ENCODE results near the gene LRRC23. TPM values are rescaled to one million over a fixed set of nuclear protein-coding genes. Genes with fewer than 3 reads are reported as not detected.

LRRC23 gene
- polyA plus RNA-seq, 1 of the 3 experiments (the other 2 are of a cell fraction) = 11.9 TPM

DNA sequence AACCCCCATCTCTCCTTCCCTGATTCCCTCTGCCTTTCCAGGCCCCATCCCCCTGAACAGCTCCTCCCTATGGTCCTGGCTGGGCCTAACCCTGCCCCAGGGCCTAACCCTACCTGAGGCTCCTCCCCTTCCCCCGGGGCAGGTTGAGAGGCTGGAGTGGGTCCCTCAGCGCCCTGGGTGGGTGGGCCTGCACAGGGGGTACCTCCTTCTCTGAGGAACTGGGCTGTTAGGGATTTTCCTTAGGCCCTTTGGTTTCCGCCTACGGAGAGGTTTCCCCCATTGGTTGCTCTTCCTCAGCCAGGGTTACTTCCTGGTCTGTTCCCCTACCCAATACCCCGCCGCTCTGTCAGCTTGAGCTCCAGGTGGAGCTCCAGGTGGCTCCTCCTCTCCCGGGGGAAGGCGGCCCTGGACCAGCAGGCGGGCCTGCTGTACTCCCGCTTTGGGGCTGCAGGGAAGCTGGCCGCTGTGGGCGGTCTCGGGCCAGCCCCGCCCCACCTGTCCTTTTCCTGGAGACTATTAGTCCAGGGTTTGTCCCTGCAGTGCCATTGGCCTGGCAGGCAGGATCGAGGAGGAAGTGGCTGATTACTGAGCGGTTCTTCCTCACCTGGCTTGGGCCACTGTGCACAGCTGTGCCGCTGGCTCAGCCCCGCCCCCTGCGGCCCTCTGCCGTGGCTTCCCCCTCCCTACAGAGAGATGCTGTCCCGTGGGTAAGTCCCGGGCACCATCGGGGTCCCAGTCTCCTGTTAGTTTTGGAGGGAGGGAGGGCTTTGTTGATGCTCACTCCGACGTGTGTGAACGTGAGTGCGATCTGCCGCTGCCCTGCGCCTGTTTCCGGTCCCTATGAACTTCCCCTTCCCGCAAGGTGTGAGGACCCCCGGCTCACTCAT, 41.7 kb downstream of the LRRC23 start (continued):
- TF ChIP-seq, protein P1, sequence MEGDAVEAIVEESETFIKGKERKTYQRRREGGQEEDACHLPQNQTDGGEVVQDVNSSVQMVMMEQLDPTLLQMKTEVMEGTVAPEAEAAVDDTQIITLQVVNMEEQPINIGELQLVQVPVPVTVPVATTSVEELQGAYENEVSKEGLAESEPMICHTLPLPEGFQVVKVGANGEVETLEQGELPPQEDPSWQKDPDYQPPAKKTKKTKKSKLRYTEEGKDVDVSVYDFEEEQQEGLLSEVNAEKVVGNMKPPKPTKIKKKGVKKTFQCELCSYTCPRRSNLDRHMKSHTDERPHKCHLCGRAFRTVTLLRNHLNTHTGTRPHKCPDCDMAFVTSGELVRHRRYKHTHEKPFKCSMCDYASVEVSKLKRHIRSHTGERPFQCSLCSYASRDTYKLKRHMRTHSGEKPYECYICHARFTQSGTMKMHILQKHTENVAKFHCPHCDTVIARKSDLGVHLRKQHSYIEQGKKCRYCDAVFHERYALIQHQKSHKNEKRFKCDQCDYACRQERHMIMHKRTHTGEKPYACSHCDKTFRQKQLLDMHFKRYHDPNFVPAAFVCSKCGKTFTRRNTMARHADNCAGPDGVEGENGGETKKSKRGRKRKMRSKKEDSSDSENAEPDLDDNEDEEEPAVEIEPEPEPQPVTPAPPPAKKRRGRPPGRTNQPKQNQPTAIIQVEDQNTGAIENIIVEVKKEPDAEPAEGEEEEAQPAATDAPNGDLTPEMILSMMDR (IDR thresholded peaks at IDR 0.05) = no peak

DNA sequence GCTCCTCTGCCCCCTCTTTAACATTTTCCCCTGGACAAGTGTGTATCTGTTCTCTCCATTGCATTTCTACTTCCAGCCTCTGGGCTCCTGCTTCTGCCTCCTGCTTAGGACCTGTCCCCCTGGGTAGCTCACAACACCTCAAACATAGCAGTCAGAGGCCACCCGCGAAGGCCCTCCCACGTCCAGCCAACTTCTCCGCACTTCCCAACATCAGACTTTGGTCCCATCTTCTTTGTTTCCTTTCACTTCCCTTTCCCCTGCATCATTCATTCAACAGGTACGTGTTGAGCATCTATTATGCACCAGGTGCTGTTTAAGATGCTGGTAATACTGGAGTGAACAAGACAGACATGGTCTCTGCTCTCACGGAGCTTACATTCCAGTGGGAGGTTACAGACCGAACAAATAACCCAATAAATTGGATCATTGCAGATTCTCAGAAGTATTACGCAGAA, 42.3 kb downstream of the LRRC23 start:
- TF ChIP-seq, protein P2, sequence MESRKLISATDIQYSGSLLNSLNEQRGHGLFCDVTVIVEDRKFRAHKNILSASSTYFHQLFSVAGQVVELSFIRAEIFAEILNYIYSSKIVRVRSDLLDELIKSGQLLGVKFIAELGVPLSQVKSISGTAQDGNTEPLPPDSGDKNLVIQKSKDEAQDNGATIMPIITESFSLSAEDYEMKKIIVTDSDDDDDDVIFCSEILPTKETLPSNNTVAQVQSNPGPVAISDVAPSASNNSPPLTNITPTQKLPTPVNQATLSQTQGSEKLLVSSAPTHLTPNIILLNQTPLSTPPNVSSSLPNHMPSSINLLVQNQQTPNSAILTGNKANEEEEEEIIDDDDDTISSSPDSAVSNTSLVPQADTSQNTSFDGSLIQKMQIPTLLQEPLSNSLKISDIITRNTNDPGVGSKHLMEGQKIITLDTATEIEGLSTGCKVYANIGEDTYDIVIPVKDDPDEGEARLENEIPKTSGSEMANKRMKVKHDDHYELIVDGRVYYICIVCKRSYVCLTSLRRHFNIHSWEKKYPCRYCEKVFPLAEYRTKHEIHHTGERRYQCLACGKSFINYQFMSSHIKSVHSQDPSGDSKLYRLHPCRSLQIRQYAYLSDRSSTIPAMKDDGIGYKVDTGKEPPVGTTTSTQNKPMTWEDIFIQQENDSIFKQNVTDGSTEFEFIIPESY (IDR thresholded peaks at IDR 0.05; ENCODE audit: borderline replicate concordance, low read depth) = no peak
- TF ChIP-seq TEAD4 (IDR thresholded peaks at IDR 0.05; ENCODE audit: borderline replicate concordance, insufficient read depth) (no peak), MEF2A (IDR thresholded peaks at IDR 0.05; ENCODE audit: borderline replicate concordance, low read depth) (no peak), FOXM1 (IDR thresholded peaks at IDR 0.05; ENCODE audit: low read depth) (no peak), GABPA (IDR thresholded peaks at IDR 0.05; ENCODE audit: low read depth) (no peak), GATA2 (CRISPR knock-in tag; IDR thresholded peaks at IDR 0.05) (no peak), SMC3 (IDR thresholded peaks at IDR 0.05; ENCODE audit: low read depth, low read length) (no peak), TAF1 (IDR thresholded peaks at IDR 0.05; ENCODE audit: borderline replicate concordance, low read depth, low read length) (no peak), EZH2phosphoT487 (IDR thresholded peaks at IDR 0.05; ENCODE audit: borderline replicate concordance, low read depth) (no peak), MXI1 (IDR thresholded peaks at IDR 0.05; ENCODE audit: low read depth, low read length) (no peak), YY1 (IDR thresholded peaks at IDR 0.05; ENCODE audit: low read depth) (no peak), JUND (IDR thresholded peaks at IDR 0.05) (no peak), EP300 (IDR thresholded peaks at IDR 0.05; ENCODE audit: borderline replicate concordance in 1 of 2, low read depth in 1 of 2, low read length in 1 of 2) (no peak)
- TF ChIP-seq, protein P3, sequence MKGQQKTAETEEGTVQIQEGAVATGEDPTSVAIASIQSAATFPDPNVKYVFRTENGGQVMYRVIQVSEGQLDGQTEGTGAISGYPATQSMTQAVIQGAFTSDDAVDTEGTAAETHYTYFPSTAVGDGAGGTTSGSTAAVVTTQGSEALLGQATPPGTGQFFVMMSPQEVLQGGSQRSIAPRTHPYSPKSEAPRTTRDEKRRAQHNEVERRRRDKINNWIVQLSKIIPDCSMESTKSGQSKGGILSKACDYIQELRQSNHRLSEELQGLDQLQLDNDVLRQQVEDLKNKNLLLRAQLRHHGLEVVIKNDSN (IDR thresholded peaks at IDR 0.05; ENCODE audit: borderline replicate concordance, low read depth) = no peak
- TF ChIP-seq, protein P4, sequence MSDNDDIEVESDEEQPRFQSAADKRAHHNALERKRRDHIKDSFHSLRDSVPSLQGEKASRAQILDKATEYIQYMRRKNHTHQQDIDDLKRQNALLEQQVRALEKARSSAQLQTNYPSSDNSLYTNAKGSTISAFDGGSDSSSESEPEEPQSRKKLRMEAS (IDR thresholded peaks at IDR 0.05; ENCODE audit: low read depth) = no peak
- TF ChIP-seq, protein P5, sequence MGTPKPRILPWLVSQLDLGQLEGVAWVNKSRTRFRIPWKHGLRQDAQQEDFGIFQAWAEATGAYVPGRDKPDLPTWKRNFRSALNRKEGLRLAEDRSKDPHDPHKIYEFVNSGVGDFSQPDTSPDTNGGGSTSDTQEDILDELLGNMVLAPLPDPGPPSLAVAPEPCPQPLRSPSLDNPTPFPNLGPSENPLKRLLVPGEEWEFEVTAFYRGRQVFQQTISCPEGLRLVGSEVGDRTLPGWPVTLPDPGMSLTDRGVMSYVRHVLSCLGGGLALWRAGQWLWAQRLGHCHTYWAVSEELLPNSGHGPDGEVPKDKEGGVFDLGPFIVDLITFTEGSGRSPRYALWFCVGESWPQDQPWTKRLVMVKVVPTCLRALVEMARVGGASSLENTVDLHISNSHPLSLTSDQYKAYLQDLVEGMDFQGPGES (IDR thresholded peaks at IDR 0.05; ENCODE audit: low read depth, low read length) = no peak
- TF ChIP-seq, protein P6, sequence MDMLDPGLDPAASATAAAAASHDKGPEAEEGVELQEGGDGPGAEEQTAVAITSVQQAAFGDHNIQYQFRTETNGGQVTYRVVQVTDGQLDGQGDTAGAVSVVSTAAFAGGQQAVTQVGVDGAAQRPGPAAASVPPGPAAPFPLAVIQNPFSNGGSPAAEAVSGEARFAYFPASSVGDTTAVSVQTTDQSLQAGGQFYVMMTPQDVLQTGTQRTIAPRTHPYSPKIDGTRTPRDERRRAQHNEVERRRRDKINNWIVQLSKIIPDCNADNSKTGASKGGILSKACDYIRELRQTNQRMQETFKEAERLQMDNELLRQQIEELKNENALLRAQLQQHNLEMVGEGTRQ (IDR thresholded peaks at IDR 0.05; ENCODE audit: borderline replicate concordance, low read depth, low read length) = no peak
- Histone ChIP-seq H4K20me1 (ENCODE audit: insufficient read depth) (no peaks in the 10 kb centered on the region), H3K9me2 (no peaks in the 10 kb centered on the region), H3K27me3 (ENCODE audit: insufficient read depth) (no peaks in the 10 kb centered on the region), H3F3A (replicated peaks; ENCODE audit: insufficient read depth) (peaks cover 30% of the 10 kb centered on the region), H3K36me3 (replicated peaks in 1 of 2; ENCODE audit: control insufficient read depth in 1 of 2, insufficient read depth in 2 of 2, low read length in 1 of 2) (peaks cover 3 to 5% of the 10 kb centered on the region in 2 experiments), H3K79me2 (ENCODE audit: insufficient read depth) (peaks cover 10% of the 10 kb centered on the region; the same call in 1 of the 2 replicates), H3K27ac (ENCODE audit: low read depth in 2 of 2, low read length in 1 of 2) (no peak overlapping the region), H3K4me2 (no peak overlapping the region), H3K9ac (no peak overlapping the region), H3K4me3 (ENCODE audit: low read depth in 2 of 2, low read length in 1 of 2) (no peak overlapping the region), H2AFZ (ENCODE audit: low read depth) (no peak overlapping the region), H3K4me1 (ENCODE audit: control insufficient read depth in 1 of 2, insufficient read depth in 2 of 2, low read depth in 1 of 2, low read length in 1 of 2) (peaks cover 6 to 13% of the 10 kb centered on the region in 2 experiments; a peak in 3 of 4 replicates), H3K9me3 (no peaks in the 10 kb centered on the region)
- 81% methylated on average over 8 of the region's 8 CpGs for WGBS (ENCODE audit: low lambda C conversion rate)
- POLR2A ChIA-PET = interaction anchor here (4.5 to 4.6 kb wide), 2 partner anchors 17 to 20 kb away, joined by 62 to 82 read pairs; partner anchors contain the start of gene ATN1
- CTCF ChIA-PET = interaction anchor here (1.7 to 6.5 kb wide), 5 partner anchors 9 to 166 kb away, joined by 4 to 114 read pairs (median 10); no protein-coding TSS in a partner anchor
- no peak for DNase-seq
